Keratinocyte (primary cell): ENCODE data around the gene CAPN7.

ENCODE experiments used
- EZH2 ChIP-seq: IDR thresholded peaks from one replicate; pipeline ENCODE4 v1.6.1; 2012; ENCODE audit warnings: inconsistent platforms, mild to moderate bottlenecking, low read length, moderate library complexity
- TF ChIP-seq, protein P1 (sequence below), 3 experiments: IDR thresholded peaks in 1 of 3; conservative IDR thresholded peaks in 1 of 3; optimal IDR thresholded peaks in 1 of 3; 2 replicates in 2 of 3; 3 replicates in 1 of 3; pipeline versions ENCODE3 to v1.5.1; 2011; ENCODE audit warnings: low read length in 3 of 3, mild to moderate bottlenecking in 3 of 3, moderate library complexity in 2 of 3, control low read depth in 1 of 3, inconsistent platforms in 1 of 3; ENCODE audit not compliant: insufficient read depth in 2 of 3; ENCODE audit errors: extremely low read depth in 1 of 3

DNA sequence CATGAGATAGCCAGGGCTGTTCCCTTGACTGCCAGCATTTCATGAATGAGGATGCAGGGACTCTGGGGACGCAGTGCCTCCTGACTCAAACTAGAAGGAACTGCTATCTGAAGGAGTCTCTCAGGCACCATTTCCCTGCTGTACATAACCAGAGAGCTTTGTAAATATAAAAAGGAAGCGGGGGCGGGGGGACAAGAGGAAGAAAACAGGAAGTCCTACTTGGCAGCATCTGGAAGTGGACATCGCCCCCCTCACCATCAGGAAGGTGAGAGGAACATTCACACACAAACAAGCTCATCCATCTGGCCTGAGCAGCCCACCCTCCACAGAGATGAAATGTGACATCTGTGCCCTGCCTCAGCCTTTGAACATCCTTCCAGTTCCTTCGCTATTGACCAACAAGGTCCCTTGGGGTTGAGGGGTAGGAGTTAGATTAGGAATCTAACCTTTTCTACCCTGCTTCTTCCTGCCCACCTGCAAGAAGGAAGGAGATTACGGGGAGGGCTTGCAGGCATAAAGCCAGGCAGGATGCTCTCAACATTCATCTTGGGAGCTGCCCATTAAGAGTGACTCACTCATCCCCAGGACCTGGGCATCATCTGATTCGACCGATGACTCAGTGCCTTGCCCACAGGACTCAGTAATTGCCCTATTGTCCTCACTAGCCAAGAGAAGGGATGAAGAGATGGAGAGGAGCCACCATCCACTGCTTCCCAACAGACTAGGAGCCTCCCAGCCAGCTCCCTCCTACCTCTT is 94.5 kb downstream of the CAPN7 start:
- TF ChIP-seq, protein P1, sequence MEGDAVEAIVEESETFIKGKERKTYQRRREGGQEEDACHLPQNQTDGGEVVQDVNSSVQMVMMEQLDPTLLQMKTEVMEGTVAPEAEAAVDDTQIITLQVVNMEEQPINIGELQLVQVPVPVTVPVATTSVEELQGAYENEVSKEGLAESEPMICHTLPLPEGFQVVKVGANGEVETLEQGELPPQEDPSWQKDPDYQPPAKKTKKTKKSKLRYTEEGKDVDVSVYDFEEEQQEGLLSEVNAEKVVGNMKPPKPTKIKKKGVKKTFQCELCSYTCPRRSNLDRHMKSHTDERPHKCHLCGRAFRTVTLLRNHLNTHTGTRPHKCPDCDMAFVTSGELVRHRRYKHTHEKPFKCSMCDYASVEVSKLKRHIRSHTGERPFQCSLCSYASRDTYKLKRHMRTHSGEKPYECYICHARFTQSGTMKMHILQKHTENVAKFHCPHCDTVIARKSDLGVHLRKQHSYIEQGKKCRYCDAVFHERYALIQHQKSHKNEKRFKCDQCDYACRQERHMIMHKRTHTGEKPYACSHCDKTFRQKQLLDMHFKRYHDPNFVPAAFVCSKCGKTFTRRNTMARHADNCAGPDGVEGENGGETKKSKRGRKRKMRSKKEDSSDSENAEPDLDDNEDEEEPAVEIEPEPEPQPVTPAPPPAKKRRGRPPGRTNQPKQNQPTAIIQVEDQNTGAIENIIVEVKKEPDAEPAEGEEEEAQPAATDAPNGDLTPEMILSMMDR (optimal IDR thresholded peaks at IDR 0.05 in 1 of 3, IDR thresholded peaks at IDR 0.05 in 1 of 3, conservative IDR thresholded peaks at IDR 0.05 in 1 of 3; ENCODE audit: extremely low read depth in 1 of 3, insufficient read depth in 2 of 3, low read length in 3 of 3), result no peak
- TF ChIP-seq EZH2, result no peak
